NOMO-1 (cell line): Measurements from ENCODE around the gene YY2.
"Not testable (repeated sequence)": the region's sequence is repeated elsewhere in the genome, so short reads cannot be mapped to it uniquely, and the experiment has no call there.

ENCODE experiments used
- DNase-seq, 2 experiments: peaks; one replicate each; lab custom pipeline; 2025; ENCODE audit not compliant: unreplicated experiment in 2 of 2; lab: John Stamatoyannopoulos, UW

Gene YY2

GRCh38 chrX:21873063-21873775 lies 17.4 kb downstream of the YY2 start:
- DNase-seq, result no peak

DNA sequence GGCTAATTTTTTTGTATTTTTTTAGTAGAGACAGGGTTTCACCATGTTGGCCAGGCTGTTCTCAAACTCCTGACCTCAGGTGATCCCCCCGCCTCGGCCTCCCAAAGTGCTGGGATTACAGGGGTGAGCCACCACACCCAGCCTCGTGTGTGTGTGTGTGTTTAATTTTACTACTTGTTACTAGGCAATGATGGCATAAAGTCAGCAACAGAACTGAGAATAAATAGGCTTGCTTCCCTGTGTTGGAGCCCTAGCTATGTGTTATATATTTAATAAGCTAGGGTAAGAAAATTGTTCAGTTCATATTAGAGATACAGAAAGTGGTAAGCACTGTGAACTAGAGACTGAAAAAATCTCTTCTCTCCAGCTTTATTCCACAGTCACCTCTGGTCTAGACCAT lies 18.4 kb downstream of the YY2 start:
- DNase-seq, result not testable (repeated sequence)

DNA sequence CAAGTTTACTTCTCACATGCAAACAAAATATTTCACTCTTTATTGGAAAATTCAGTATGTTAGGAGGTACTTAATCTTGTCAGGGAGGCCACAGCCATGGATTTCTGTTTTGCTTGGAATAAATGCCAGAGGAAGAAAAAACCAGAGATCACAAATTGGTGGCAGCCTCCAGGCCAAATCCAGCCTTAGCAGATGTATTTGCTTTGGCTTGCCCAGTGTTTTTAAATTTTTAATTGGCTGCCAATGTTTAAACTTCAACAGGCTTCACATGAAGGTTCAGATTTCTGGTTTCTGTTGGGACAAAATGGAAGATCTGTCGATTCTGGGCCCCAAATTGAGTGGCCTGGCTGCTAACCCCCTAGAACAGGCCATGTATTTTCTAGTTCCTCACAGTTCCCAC lies 19.2 kb downstream of the YY2 start:
- no peak for DNase-seq

- no peak for DNase-seq
These were observed 26.2 kb downstream of the YY2 start for GRCh38 chrX:21881881-21882574.

GRCh38 chrX:21883258-21883657 lies 27.5 kb downstream of the YY2 start:
- no peak for DNase-seq

- no peak for DNase-seq
These were observed 29.8 kb downstream of the YY2 start for GRCh38 chrX:21885568-21885967.

DNA sequence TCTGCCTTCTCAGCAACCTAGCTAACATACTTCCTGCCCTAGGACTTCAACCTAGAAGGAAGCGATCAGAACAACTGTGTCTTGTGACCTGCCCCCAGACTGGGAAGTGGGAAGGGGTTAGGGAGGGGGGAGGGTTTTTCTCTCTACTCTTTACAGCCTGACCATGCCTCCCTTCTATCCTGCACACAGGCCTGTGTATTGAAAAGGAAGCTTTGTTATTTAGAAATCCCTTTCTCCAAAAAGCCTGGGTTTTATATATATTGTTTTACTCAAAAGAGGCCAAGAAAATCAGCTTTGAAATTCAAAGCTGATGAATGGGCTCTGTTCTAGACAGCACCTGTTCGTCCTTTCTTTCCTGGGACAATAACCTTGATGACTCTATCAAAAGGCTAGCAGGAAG lies 49.5 kb downstream of the YY2 start:
- DNase-seq, result no peak

DNA sequence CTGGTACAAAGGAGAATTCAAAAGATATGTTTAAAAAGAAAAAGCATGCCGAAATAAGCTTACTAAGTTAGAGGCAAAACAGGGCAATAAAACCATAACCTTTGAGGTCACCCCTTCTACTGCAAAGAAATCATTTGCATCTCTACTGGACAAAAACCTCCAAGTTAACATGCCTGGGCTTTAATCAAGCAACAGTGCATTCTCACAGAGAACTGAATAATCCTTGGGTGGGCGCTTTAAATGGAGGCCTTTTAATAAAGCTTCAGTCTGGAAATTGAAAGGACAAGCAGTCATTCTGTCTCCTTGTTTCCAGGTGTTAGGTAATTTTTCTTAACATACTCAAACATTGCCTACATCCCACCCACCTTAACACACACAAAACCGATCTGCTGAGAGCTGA lies 50.2 kb downstream of the YY2 start:
- no peak for DNase-seq

- DNase-seq, result no peak
These were observed 51.5 kb downstream of the YY2 start for GRCh38 chrX:21907260-21907659.
